ENCODE results near the gene DAAM1. TPM values are rescaled to one million over a fixed set of nuclear protein-coding genes. Genes with fewer than 3 reads are reported as not detected.
A peak's percentile ranks its signal among the peaks of the same experiment; 100 is the strongest.

The DAAM1 gene
- total RNA-seq, 2 experiments from 2014 or later: 30.1 to 72.8 TPM

DNA sequence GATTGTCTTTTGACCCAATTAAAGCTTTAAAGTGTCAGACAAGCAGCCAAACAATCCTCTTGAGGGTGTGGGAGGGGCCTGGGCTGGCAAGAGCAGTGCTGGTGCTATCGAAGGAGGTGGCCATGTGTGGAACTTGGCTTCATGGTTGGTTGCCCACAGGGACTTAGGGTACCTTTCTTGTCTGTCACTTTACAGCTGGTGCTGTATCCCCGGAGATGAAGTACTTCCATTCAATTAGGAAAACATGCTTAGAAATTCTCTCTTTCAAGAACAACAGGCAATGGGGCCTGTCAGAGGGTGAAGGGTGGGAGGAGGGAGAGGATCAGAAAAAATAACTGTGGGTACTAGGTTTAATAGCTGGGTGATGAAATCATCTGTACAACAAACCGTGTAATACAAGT is 86.5 kb downstream of the DAAM1 start:
- H3K4me3 ChIP-seq (ENCODE audit: low read depth, low read length, poor library complexity, severe bottlenecking): peak overlapping the region; percentile 9
- no peaks in the 10 kb centered on the region for H3K9me2 ChIP-seq (ENCODE audit: insufficient read depth, low read length)
- DNase-seq (ENCODE audit: low spot score): peak; percentile 82
- BruUV-seq (replicated peaks): no TSS peak
- no peaks in the 10 kb centered on the region for H3K9me3 ChIP-seq (ENCODE audit: low read length)
- no peak overlapping the region for H2AFZ ChIP-seq (ENCODE audit: low read length)
- POLR2A ChIA-PET: interaction anchor here (0.7 to 2.8 kb wide), 16 partner anchors 9 to 1294 kb away, joined by 3 to 24 read pairs (median 4); no protein-coding TSS in a partner anchor
- H4K20me1 ChIP-seq (ENCODE audit: insufficient read depth, low read length): no peaks in the 10 kb centered on the region
- no peak for TF ChIP-seq EZH2phosphoT487 (IDR thresholded peaks at IDR 0.05; ENCODE audit: borderline replicate concordance, low read depth, low read length)
- TF ChIP-seq, protein P1, sequence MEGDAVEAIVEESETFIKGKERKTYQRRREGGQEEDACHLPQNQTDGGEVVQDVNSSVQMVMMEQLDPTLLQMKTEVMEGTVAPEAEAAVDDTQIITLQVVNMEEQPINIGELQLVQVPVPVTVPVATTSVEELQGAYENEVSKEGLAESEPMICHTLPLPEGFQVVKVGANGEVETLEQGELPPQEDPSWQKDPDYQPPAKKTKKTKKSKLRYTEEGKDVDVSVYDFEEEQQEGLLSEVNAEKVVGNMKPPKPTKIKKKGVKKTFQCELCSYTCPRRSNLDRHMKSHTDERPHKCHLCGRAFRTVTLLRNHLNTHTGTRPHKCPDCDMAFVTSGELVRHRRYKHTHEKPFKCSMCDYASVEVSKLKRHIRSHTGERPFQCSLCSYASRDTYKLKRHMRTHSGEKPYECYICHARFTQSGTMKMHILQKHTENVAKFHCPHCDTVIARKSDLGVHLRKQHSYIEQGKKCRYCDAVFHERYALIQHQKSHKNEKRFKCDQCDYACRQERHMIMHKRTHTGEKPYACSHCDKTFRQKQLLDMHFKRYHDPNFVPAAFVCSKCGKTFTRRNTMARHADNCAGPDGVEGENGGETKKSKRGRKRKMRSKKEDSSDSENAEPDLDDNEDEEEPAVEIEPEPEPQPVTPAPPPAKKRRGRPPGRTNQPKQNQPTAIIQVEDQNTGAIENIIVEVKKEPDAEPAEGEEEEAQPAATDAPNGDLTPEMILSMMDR (conservative IDR thresholded peaks at IDR 0.05; ENCODE audit: low read length): no peak
- peaks cover 38% of the 10 kb centered on the region for H3K4me1 ChIP-seq (ENCODE audit: insufficient read depth, low read length, poor library complexity, severe bottlenecking)
- H3K27ac ChIP-seq (ENCODE audit: low read depth, low read length, poor library complexity, severe bottlenecking): peak overlapping the region; percentile 13
- H3K36me3 ChIP-seq (ENCODE audit: insufficient read depth, low read length): peaks cover 28% of the 10 kb centered on the region; the same call in 1 of the 2 replicates
- intact Hi-C loops (cut with micrococcal nuclease; ENCODE audit: unreplicated experiment): no loop called here
- H3K4me2 ChIP-seq (ENCODE audit: low read length): peak overlapping the region; percentile 47
- CTCF ChIA-PET (ENCODE audit: unreplicated experiment): no interaction called here
- peaks cover 4% of the 10 kb centered on the region; the same call in 1 of the 2 replicates for H3K79me2 ChIP-seq (ENCODE audit: insufficient read depth, low read depth, low read length)

DNA sequence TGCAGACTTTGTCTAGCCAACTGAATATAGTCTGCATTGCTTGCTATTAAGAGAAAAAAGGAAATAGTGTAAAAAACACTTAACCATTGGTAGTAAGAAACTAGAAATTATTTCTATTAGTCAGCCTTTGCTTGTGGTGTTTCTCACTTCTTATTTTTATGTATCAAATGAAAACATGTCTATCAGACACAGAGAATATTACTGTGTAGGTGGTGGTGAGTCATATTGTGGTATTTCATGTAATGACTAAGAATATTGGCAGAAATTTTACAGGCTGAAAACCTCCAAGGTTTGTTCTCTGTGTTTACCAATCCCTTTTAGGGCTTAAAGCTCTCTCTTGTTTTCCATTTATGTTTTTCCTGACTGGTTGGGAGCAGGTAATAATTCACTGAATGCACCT is 87.2 kb downstream of the DAAM1 start:
- peak overlapping the region; percentile 13 for H3K27ac ChIP-seq (ENCODE audit: low read depth, low read length, poor library complexity, severe bottlenecking)
- no TSS peak for BruUV-seq (replicated peaks)
- intact Hi-C loops (cut with micrococcal nuclease; ENCODE audit: unreplicated experiment): no loop called here
- no peaks in the 10 kb centered on the region for H4K20me1 ChIP-seq (ENCODE audit: insufficient read depth, low read length)
- peaks cover 34% of the 10 kb centered on the region for H3K4me1 ChIP-seq (ENCODE audit: insufficient read depth, low read length, poor library complexity, severe bottlenecking)
- no peak for DNase-seq (ENCODE audit: low spot score)
- no peak overlapping the region for H3K4me3 ChIP-seq (ENCODE audit: low read depth, low read length, poor library complexity, severe bottlenecking)
- no peaks in the 10 kb centered on the region for H3K9me3 ChIP-seq (ENCODE audit: low read length)
- no peaks in the 10 kb centered on the region for H3K9me2 ChIP-seq (ENCODE audit: insufficient read depth, low read length)
- no peak overlapping the region for H2AFZ ChIP-seq (ENCODE audit: low read length)
- ChIA-PET CTCF (ENCODE audit: unreplicated experiment) (no interaction called here), POLR2A (interaction anchor here (0.6 to 2.8 kb wide), 18 partner anchors 9 to 1295 kb away, joined by 3 to 24 read pairs (median 3); no protein-coding TSS in a partner anchor)
- peaks cover 4% of the 10 kb centered on the region; the same call in 1 of the 2 replicates for H3K79me2 ChIP-seq (ENCODE audit: insufficient read depth, low read depth, low read length)
- peak overlapping the region; percentile 47 for H3K4me2 ChIP-seq (ENCODE audit: low read length)
- H3K36me3 ChIP-seq (ENCODE audit: insufficient read depth, low read length): peaks cover 26% of the 10 kb centered on the region; the same call in 1 of the 2 replicates
- TF ChIP-seq EZH2phosphoT487 (IDR thresholded peaks at IDR 0.05; ENCODE audit: borderline replicate concordance, low read depth, low read length): no peak
- TF ChIP-seq, protein P1 (conservative IDR thresholded peaks at IDR 0.05; ENCODE audit: low read length): 0 out of 2 replicates have a peak, but pooled peaks have one; percentile 16

DNA sequence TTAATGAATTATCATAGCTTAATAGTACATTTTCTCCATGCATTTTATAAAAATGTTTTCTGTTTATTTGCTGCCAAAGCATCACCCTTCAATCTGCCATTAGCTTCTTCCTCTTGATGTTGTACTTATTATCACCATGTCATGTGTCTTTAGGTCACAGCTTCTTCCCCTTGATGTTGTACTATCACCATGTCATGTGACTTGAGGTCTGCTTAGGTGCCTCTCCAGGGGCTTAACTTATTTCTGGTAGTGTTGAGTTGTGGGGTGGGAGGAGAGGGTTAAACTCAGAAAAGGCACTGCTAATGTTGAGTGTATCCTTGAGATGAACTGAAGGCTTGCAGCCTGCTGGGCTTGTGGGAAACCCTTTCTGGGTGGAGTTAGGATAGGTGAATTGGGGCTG is 87.8 kb downstream of the DAAM1 start:
- H3K4me1 ChIP-seq (ENCODE audit: insufficient read depth, low read length, poor library complexity, severe bottlenecking): peaks cover 34% of the 10 kb centered on the region
- no peak for DNase-seq (ENCODE audit: low spot score)
- intact Hi-C loops (cut with micrococcal nuclease; ENCODE audit: unreplicated experiment): no loop called here
- H3K4me2 ChIP-seq (ENCODE audit: low read length): peak overlapping the region; percentile 47
- BruUV-seq (replicated peaks): no TSS peak
- TF ChIP-seq, protein P1 (conservative IDR thresholded peaks at IDR 0.05; ENCODE audit: low read length): no peak
- no peak for TF ChIP-seq EZH2phosphoT487 (IDR thresholded peaks at IDR 0.05; ENCODE audit: borderline replicate concordance, low read depth, low read length)
- peaks cover 27% of the 10 kb centered on the region; the same call in 1 of the 2 replicates for H3K36me3 ChIP-seq (ENCODE audit: insufficient read depth, low read length)
- H3K79me2 ChIP-seq (ENCODE audit: insufficient read depth, low read depth, low read length): peaks cover 4% of the 10 kb centered on the region; the same call in 1 of the 2 replicates
- H3K4me3 ChIP-seq (ENCODE audit: low read depth, low read length, poor library complexity, severe bottlenecking): no peak overlapping the region
- H2AFZ ChIP-seq (ENCODE audit: low read length): no peak overlapping the region
- ChIA-PET POLR2A (interaction anchor here (0.9 to 2.8 kb wide), 7 partner anchors 8 to 73 kb away, joined by 3 to 24 read pairs (median 4); no protein-coding TSS in a partner anchor), CTCF (ENCODE audit: unreplicated experiment) (no interaction called here)
- H3K9me3 ChIP-seq (ENCODE audit: low read length): no peaks in the 10 kb centered on the region
- H3K27ac ChIP-seq (ENCODE audit: low read depth, low read length, poor library complexity, severe bottlenecking): no peak overlapping the region
- H4K20me1 ChIP-seq (ENCODE audit: insufficient read depth, low read length): no peaks in the 10 kb centered on the region
- no peaks in the 10 kb centered on the region for H3K9me2 ChIP-seq (ENCODE audit: insufficient read depth, low read length)

Measured in OCI-LY7 (cell line).